HFF-Myc (cell line): Measurements from ENCODE around the gene CMYA5.

ENCODE experiments used
- DNase-seq: peaks from one replicate; pipeline ENCODE4 v3.0.0-alpha.2; 2011; ENCODE audit warnings: low read depth; ENCODE audit errors: extremely low read depth
- H3K4me3 ChIP-seq: replicated peaks from 2 replicates; pipeline ENCODE4 v1.5.1; 2011; ENCODE audit warnings: low read depth, mild to moderate bottlenecking, control low read depth, low read length
- CTCF ChIP-seq: IDR thresholded peaks from 2 replicates; pipeline ENCODE4 v1.5.1; 2012; ENCODE audit warnings: mild to moderate bottlenecking, low read depth, low read length, control low read depth; ENCODE audit errors: missing control alignments

Gene CMYA5

GRCh38 chr5:79840084-79840990, 150.7 kb downstream of the CMYA5 start:
- no peak overlapping the region for H3K4me3 ChIP-seq
- no peak for DNase-seq
- TF ChIP-seq CTCF: no peak

- DNase-seq: no peak
- no peak for TF ChIP-seq CTCF
- no peak overlapping the region for H3K4me3 ChIP-seq
Measured at GRCh38 chr5:79841172-79841571, 151.5 kb downstream of the CMYA5 start.

GRCh38 chr5:79842006-79842881, 152.6 kb downstream of the CMYA5 start:
- no peak overlapping the region for H3K4me3 ChIP-seq
- TF ChIP-seq CTCF: no peak
- no peak for DNase-seq

- TF ChIP-seq CTCF: no peak
- H3K4me3 ChIP-seq: no peak overlapping the region
- no peak for DNase-seq
Measured at GRCh38 chr5:79842991-79843390, 153.4 kb downstream of the CMYA5 start.

GRCh38 chr5:79843450-79844388, 154.1 kb downstream of the CMYA5 start:
- DNase-seq: no peak
- H3K4me3 ChIP-seq: no peak overlapping the region
- no peak for TF ChIP-seq CTCF

GRCh38 chr5:79844571-79844970, 154.9 kb downstream of the CMYA5 start:
- no peak for DNase-seq
- no peak for TF ChIP-seq CTCF
- H3K4me3 ChIP-seq: no peak overlapping the region
